SU-DHL-6 (cell line): ENCODE results near the gene FAIM.

Experiments used
- H2AFZ ChIP-seq: fragments of 200-600 bp; sonication (generic); 2 replicates; pipeline ENCODE4 v1.6.1; 2014; ENCODE audit warnings: low read depth, mild to moderate bottlenecking, moderate library complexity, mixed read lengths, antibody characterized with exemption, low read length; ENCODE audit not compliant: severe bottlenecking
- H3F3A ChIP-seq: fragments of 200-600 bp; shearing (Covaris generic); 2 replicates; pipeline ENCODE4 v1.6.0; 2016; ENCODE audit warnings: antibody characterized with exemption, mild to moderate bottlenecking; ENCODE audit not compliant: insufficient read depth
- H3K27ac ChIP-seq: fragments of 200-600 bp; sonication (generic); 2 replicates; pipeline ENCODE4 v1.5.1; 2016; ENCODE audit warnings: low read depth, mild to moderate bottlenecking, low read length, moderate library complexity, mixed read lengths
- H3K27me3 ChIP-seq: fragments of 200-600 bp; sonication (generic), shearing (Covaris generic); 2 replicates; pipeline ENCODE4 v1.6.0; 2014; ENCODE audit warnings: mild to moderate bottlenecking, low read length
- H3K36me3 ChIP-seq: fragments of 200-600 bp; sonication (generic); 2 replicates; pipeline ENCODE4 v1.6.1; 2014; ENCODE audit warnings: mild to moderate bottlenecking, low read length, mixed read lengths
- H3K4me2 ChIP-seq: fragments of 300-600, 200-600 bp; shearing (Covaris generic), sonication (generic); 2 replicates; pipeline ENCODE4 v1.6.0; 2014; ENCODE audit warnings: low read length, low read depth, mild to moderate bottlenecking; ENCODE audit not compliant: poor library complexity, severe bottlenecking
- H3K4me3 ChIP-seq: fragments of 200-600 bp; sonication (generic); 2 replicates; pipeline ENCODE4 v1.5.1; 2014; ENCODE audit warnings: antibody characterized with exemption, low read length, mild to moderate bottlenecking, mixed read lengths; ENCODE audit not compliant: insufficient read depth, poor library complexity, severe bottlenecking
- H3K79me2 ChIP-seq: fragments of 200-600 bp; sonication (generic); 2 replicates; pipeline ENCODE4 v1.6.1; 2014; ENCODE audit warnings: mild to moderate bottlenecking, low read length, moderate library complexity; ENCODE audit not compliant: insufficient read depth
- H3K9ac ChIP-seq: fragments of 200-600 bp; sonication (generic); 2 replicates; pipeline ENCODE4 v1.7.0; 2014; ENCODE audit warnings: mild to moderate bottlenecking, low read length
- H3K9me2 ChIP-seq: fragments of 200-600 bp; sonication (generic); replicated peaks from 2 replicates; pipeline ENCODE4 v1.6.1; 2014; ENCODE audit warnings: low read length; ENCODE audit not compliant: insufficient read depth
- H3K9me3 ChIP-seq: fragments of 200-600 bp; sonication (generic); 2 replicates; pipeline ENCODE4 v1.6.1; 2014; ENCODE audit warnings: low read length, mixed read lengths; ENCODE audit not compliant: insufficient read depth
- H4K20me1 ChIP-seq: fragments of 200-600 bp; sonication (generic); 2 replicates; pipeline ENCODE4 v1.6.1; 2014; ENCODE audit warnings: low read depth, mild to moderate bottlenecking, antibody characterized with exemption, low read length, moderate library complexity, mixed read lengths
- EZH2phosphoT487 ChIP-seq: fragments of 200-600 bp; sonication (generic), shearing (Covaris generic); conservative IDR thresholded peaks from 2 replicates; pipeline ENCODE4 v1.6.1; 2018; ENCODE audit warnings: mild to moderate bottlenecking, antibody characterized with exemption, low read length, moderate library complexity, mixed read lengths
- TF ChIP-seq, protein P1 (sequence below): fragments of 200-600 bp; sonication (generic); IDR thresholded peaks from one replicate; pipeline ENCODE4 v1.5.1; 2017; ENCODE audit warnings: antibody characterized with exemption, mild to moderate bottlenecking, low read length, moderate library complexity; ENCODE audit not compliant: insufficient read depth, poor library complexity, severe bottlenecking

FAIM gene

DNA sequence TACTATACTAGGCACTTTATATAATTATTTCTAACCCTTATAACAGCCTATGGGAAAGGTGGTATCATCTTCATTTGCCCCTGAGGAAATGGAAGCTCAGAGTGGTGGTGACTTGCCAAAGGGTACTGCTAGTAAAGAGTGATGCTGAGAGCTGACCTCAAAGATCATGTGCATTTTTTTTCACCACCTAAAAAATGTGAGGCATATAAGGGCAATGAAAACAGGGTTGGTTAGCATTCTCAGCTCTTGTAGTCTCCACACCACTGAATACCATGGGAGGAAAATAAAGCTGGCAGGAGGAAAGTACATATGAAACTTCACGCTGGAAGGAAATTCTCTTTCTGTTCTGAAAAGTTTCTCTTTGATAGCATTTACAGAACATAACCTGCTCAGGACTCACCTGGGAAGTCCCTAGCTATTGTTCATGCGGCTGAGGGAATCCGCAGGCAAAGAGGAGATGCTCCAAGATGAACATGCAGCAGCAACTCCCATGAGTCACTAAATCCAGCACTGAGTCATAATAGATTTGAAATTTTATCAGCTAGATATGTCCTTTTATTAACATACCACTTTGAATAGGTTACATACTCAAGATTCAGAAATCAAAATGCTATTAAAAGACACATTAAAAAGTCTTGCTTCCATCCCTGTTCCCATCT lies 17.3 kb downstream of the FAIM start:
- no peaks in the 10 kb centered on the region for H3K9me2 ChIP-seq
- H2AFZ ChIP-seq, result no peak overlapping the region
- no peak overlapping the region for H3K4me3 ChIP-seq
- H4K20me1 ChIP-seq, result no peaks in the 10 kb centered on the region
- no peaks in the 10 kb centered on the region for H3K79me2 ChIP-seq
- no peaks in the 10 kb centered on the region for H3K27me3 ChIP-seq
- no peak overlapping the region for H3K27ac ChIP-seq
- no peak overlapping the region for H3K9ac ChIP-seq
- H3K36me3 ChIP-seq, result no peaks in the 10 kb centered on the region
- H3F3A ChIP-seq, result no peaks in the 10 kb centered on the region
- no peaks in the 10 kb centered on the region for H3K9me3 ChIP-seq
- no peak overlapping the region for H3K4me2 ChIP-seq
- TF ChIP-seq, protein P1, sequence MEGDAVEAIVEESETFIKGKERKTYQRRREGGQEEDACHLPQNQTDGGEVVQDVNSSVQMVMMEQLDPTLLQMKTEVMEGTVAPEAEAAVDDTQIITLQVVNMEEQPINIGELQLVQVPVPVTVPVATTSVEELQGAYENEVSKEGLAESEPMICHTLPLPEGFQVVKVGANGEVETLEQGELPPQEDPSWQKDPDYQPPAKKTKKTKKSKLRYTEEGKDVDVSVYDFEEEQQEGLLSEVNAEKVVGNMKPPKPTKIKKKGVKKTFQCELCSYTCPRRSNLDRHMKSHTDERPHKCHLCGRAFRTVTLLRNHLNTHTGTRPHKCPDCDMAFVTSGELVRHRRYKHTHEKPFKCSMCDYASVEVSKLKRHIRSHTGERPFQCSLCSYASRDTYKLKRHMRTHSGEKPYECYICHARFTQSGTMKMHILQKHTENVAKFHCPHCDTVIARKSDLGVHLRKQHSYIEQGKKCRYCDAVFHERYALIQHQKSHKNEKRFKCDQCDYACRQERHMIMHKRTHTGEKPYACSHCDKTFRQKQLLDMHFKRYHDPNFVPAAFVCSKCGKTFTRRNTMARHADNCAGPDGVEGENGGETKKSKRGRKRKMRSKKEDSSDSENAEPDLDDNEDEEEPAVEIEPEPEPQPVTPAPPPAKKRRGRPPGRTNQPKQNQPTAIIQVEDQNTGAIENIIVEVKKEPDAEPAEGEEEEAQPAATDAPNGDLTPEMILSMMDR, result no peak
- TF ChIP-seq EZH2phosphoT487, result no peak

DNA sequence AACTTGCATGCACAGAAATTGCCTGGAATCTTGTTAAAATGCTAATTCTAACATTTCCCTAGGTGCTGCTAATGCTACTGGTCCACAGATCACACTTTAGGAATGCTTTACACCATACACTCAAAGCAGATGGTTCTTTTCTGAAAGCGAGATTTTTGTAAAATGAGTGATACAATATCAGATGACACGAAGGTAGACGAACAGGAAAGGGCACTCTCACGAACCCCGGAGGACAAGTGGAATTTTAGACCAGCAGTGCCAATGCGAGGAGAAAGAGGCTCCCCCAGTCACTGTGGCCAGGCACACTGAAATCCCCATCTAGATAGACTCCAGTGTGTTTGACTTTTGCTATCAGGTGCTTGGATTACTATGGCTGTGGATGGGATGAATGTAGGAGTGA lies 21.0 kb downstream of the FAIM start:
- Histone ChIP-seq H3K27me3 (no peaks in the 10 kb centered on the region), H3F3A (no peaks in the 10 kb centered on the region), H3K9me2 (no peaks in the 10 kb centered on the region), H3K4me2 (no peak overlapping the region), H2AFZ (no peak overlapping the region), H3K36me3 (no peaks in the 10 kb centered on the region), H3K79me2 (no peaks in the 10 kb centered on the region), H4K20me1 (no peaks in the 10 kb centered on the region), H3K4me3 (no peak overlapping the region), H3K9me3 (no peaks in the 10 kb centered on the region), H3K9ac (no peak overlapping the region), H3K27ac (no peak overlapping the region)
- TF ChIP-seq, protein P1, result no peak
- no peak for TF ChIP-seq EZH2phosphoT487

DNA sequence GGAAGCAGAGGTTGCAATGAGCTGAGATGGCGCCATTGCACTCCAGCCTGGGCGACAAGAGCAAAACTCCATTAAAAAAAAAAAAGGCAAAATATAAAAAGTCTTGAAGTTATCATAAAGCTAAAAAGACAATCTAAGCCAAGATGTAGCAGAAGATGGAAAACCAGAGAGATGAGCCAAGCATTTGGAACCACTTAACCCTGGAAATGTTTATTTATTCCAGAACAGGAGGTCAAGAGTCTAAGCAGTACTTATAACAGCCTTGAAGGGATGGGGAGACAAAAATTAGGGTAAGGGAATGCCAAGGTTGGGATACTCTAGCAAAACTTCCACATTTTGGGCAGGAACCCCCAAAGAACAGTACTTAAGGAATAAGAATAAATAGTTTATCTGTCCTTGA lies 30.1 kb downstream of the FAIM start:
- H3K9me2 ChIP-seq, result no peaks in the 10 kb centered on the region
- H3K4me3 ChIP-seq, result no peak overlapping the region
- H3F3A ChIP-seq, result no peaks in the 10 kb centered on the region
- no peaks in the 10 kb centered on the region for H3K27me3 ChIP-seq
- TF ChIP-seq, protein P1, result no peak
- TF ChIP-seq EZH2phosphoT487, result no peak
- no peak overlapping the region for H3K4me2 ChIP-seq
- no peaks in the 10 kb centered on the region for H3K9me3 ChIP-seq
- H3K36me3 ChIP-seq, result no peaks in the 10 kb centered on the region
- H3K9ac ChIP-seq, result no peak overlapping the region
- H2AFZ ChIP-seq, result no peak overlapping the region
- H3K27ac ChIP-seq, result no peak overlapping the region
- H3K79me2 ChIP-seq, result no peaks in the 10 kb centered on the region
- no peaks in the 10 kb centered on the region for H4K20me1 ChIP-seq
